HG02588 (cell line): ENCODE measurements around the gene TNP2.
A peak's percentile ranks its signal among the peaks of the same experiment; 100 is the strongest.

Source experiments
- ATAC-seq: cut with Tn5 transposase; IDR thresholded peaks from one replicate; pipeline ENCODE4 v1.9.1; 2021; ENCODE audit warnings: mild to moderate bottlenecking, moderate library complexity; ENCODE audit not compliant: unreplicated experiment

TNP2 gene

GRCh38 chr16:11268921-11269375, at the start of gene TNP2:
Gene TNP2 (minus strand): TSS chr16:11269325. CDS start chr16:11269262, 63 bp downstream.
- ATAC-seq, result no peak

GRCh38 chr16:11318817-11319216, 49.7 kb upstream of the TNP2 start:
- no peak for ATAC-seq

- no peak for ATAC-seq
Measured at GRCh38 chr16:11316331-11317015, 47.3 kb upstream of the TNP2 start.

- ATAC-seq, result no peak
Measured at GRCh38 chr16:11315510-11315909, 46.4 kb upstream of the TNP2 start.

DNA sequence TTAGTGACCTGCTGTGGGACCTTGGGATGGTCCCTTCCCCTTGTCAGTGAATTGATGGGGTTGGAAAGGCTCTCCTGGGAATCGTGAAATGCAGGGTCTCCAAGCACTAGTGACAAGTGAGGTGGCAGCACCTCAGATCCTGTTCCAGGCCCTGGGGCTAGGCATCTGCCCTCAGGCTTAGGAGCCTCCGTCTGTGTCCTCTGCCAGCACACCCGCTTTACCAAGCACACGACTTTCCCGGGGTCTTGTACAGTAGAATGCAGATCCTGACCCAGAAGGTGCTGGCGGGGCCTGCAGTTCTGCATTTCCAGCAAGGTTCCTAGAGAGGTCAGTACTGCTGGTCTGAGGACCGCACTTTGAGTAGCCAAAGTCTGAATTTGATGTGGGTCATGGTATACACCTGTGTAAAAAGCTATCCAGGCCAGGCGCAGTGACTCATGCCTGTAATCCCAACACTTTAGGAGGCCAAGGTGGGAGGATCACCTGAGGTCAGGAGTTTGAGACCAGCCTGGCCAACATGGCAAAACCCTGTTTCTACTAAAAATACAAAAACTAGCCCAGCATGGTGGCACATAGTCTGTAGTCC, 45.3 kb upstream of the TNP2 start:
- ATAC-seq, result no peak

- no peak for ATAC-seq
Measured at GRCh38 chr16:11313493-11314308, 44.6 kb upstream of the TNP2 start.

GRCh38 chr16:11312718-11313492, 43.8 kb upstream of the TNP2 start:
- no peak for ATAC-seq

- peak; percentile 27 for ATAC-seq
Measured at GRCh38 chr16:11310997-11311561, 42.0 kb upstream of the TNP2 start.

DNA sequence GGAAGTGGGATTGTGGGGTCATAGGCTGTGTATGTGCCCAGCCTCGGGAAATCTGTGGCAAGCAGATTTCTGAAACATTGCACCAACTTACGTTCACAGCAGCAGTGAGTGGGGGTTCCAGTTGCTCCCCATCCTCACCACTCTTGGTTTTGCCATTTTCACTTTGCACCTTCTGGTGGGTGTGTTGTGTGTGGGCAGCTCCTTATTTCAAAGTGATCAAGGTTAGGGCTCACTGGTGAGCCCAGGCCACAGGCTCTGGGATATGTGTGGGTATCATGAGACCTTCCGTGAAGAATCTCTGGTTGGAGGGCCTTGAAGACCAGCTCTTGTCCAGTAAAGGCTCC, 41.5 kb upstream of the TNP2 start:
- ATAC-seq, result no peak

- peak; percentile 44 for ATAC-seq
Measured at GRCh38 chr16:11309895-11310633, 40.9 kb upstream of the TNP2 start.

GRCh38 chr16:11308493-11309283, 39.6 kb upstream of the TNP2 start:
- no peak for ATAC-seq

GRCh38 chr16:11307639-11308492, 38.7 kb upstream of the TNP2 start:
- ATAC-seq, result no peak

GRCh38 chr16:11306997-11307638, 38.0 kb upstream of the TNP2 start:
- ATAC-seq, result no peak

GRCh38 chr16:11306381-11306780, 37.3 kb upstream of the TNP2 start:
- ATAC-seq, result no peak

DNA sequence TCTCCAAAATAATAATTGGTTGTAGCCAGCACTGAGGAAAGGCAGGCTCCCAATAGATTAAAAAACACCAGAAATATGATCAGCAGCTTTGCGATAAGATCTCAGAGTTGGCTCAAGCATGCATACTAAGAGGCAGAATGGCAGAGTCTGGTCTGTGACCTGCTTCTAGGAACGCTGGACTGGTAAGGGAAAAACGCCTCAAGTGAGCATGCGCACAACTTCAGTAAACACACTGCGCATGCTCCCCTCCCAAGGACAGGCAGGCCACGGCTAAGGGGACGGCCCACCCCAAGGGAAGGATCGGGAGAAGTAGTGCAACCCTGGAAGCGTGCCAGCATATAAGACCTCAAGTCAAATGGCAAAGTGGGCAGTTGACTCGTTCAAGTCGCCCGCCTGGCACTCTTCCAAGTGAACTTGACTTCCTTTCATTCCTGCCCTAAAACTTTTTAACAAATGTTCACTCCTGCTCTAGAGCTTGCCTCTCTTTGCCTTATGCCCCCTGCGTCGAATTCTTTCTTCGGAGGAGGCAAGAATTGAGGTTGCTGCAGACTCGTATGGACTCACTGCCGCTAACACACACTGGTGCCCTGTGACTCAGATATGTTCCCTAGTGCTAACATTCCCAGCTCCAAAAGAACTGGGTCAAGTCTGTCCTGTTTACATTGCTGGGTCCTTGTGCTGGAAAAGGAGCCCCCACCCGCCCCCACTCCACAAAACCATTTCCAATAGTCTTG, 34.4 kb upstream of the TNP2 start:
- ATAC-seq, result no peak

DNA sequence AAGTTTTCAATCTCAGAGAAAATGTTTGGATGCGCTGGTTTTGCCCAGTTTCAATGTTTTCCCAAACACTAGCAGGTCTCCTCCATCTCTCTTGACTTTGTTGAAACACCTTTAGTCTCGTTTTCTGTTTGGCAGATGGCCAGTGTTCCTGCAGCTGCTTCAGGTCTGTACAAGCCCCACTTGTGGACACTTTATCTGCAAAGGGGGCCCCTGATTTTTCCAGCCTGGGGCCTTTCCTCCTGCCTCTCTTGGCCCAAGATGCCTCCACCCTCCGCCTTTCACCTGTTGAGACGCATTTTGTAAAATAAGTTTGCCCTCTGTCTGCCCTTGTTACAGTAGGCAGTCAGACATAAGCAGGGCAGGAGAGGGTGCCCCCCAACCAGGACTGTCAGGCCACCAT, 33.9 kb upstream of the TNP2 start:
- ATAC-seq, result no peak
